Upper lobe of left lung (tissue), 4 donors: ENCODE data around the gene TMEM269.

Source experiments
- CTCF ChIP-seq, 6 experiments: fragments of 450-650 bp in 4 of 6; fragments of 200-600 bp in 2 of 6; sonication (generic) in 2 of 6; IDR thresholded peaks; one replicate each; pipeline ENCODE4 v1.5.1; 2016 to 2019; ENCODE audit warnings: antibody characterized with exemption in 6 of 6
- POLR2A ChIP-seq, 4 donors: fragments of 450-650 bp; IDR thresholded peaks; one replicate each; pipeline ENCODE4 v1.5.1; 2016 to 2017; ENCODE audit warnings: antibody characterized with exemption in 4 of 4, mild to moderate bottlenecking in 2 of 4

GRCh38 chr1:42793824-42794223 is 9.0 kb downstream of the TMEM269 start:
- TF ChIP-seq CTCF (IDR thresholded peaks at IDR 0.05) (no peak), POLR2A (IDR thresholded peaks at IDR 0.05) (no peak)
